ENCODE data around the gene GAPDH.
"Not testable (repeated sequence)": the region's sequence is repeated elsewhere in the genome, so short reads cannot be mapped to it uniquely, and the experiment has no call there.

The GAPDH gene

GRCh38 chr12:6547987-6548386, 13.7 kb downstream of the GAPDH start:
- DNase-seq: no peak

GRCh38 chr12:6548556-6548955, 14.2 kb downstream of the GAPDH start:
- no peak for DNase-seq

- DNase-seq: no peak
These were observed 14.8 kb downstream of the GAPDH start for GRCh38 chr12:6548966-6549683.

GRCh38 chr12:6549684-6550151, 15.4 kb downstream of the GAPDH start:
- DNase-seq: no peak

- no peak for DNase-seq
These were observed 16.2 kb downstream of the GAPDH start for GRCh38 chr12:6550294-6551062.

- no peak for DNase-seq
These were observed 16.7 kb downstream of the GAPDH start for GRCh38 chr12:6551063-6551461.

GRCh38 chr12:6551496-6552139, 17.3 kb downstream of the GAPDH start:
- DNase-seq: no peak

GRCh38 chr12:6552140-6552551, 17.8 kb downstream of the GAPDH start:
- no peak for DNase-seq

GRCh38 chr12:6553051-6553868, 18.9 kb downstream of the GAPDH start:
- DNase-seq: no peak

GRCh38 chr12:6554168-6555017, 20.1 kb downstream of the GAPDH start:
- peak; percentile 77 for DNase-seq

- DNase-seq: peak; percentile 20
These were observed 20.8 kb downstream of the GAPDH start for GRCh38 chr12:6555018-6555691.

GRCh38 chr12:6556496-6556817, 22.1 kb downstream of the GAPDH start:
- not testable (repeated sequence) for DNase-seq

- no peak for DNase-seq
These were observed 22.5 kb downstream of the GAPDH start for GRCh38 chr12:6556857-6557256.

GRCh38 chr12:6558014-6558760, 23.9 kb downstream of the GAPDH start:
- peak; percentile 43 for DNase-seq

- no peak for DNase-seq
These were observed 25.2 kb downstream of the GAPDH start for GRCh38 chr12:6559500-6559899.

GRCh38 chr12:6560501-6561205, 26.3 kb downstream of the GAPDH start:
- no peak for DNase-seq

GRCh38 chr12:6562881-6563280, 28.6 kb downstream of the GAPDH start:
- no peak for DNase-seq

GRCh38 chr12:6563448-6564050, 29.2 kb downstream of the GAPDH start:
- DNase-seq: peak; percentile 70

GRCh38 chr12:6567112-6567670, 32.9 kb downstream of the GAPDH start:
- DNase-seq: no peak

Data from activated naive CD4-positive, alpha-beta T cell treated with Interleukin-2 at 50 U/mL for 16 hours (primary cell).